ENCODE data around the gene AHRR.
"Not testable (repeated sequence)": the region's sequence is repeated elsewhere in the genome, so short reads cannot be mapped to it uniquely, and the experiment has no call there.

Gene AHRR

GRCh38 chr5:477871-478270, 156.4 kb downstream of the AHRR start:
- no peak for DNase-seq

GRCh38 chr5:478369-478981, 157.0 kb downstream of the AHRR start:
- no peak for DNase-seq

- DNase-seq: no peak
Measured at GRCh38 chr5:478982-479535, 157.5 kb downstream of the AHRR start.

GRCh38 chr5:479566-480319, 158.2 kb downstream of the AHRR start:
- DNase-seq: no peak

GRCh38 chr5:481347-481746, 159.8 kb downstream of the AHRR start:
- no peak for DNase-seq

GRCh38 chr5:482021-482420, 160.5 kb downstream of the AHRR start:
- DNase-seq: no peak

GRCh38 chr5:482506-482905, 161.0 kb downstream of the AHRR start:
- DNase-seq: no peak

- no peak for DNase-seq
Measured at GRCh38 chr5:483011-483410, 161.5 kb downstream of the AHRR start.

- no peak for DNase-seq
Measured at GRCh38 chr5:483434-484140, 162.1 kb downstream of the AHRR start.

- DNase-seq: no peak
Measured at GRCh38 chr5:484556-484955, 163.0 kb downstream of the AHRR start.

- no peak for DNase-seq
Measured at GRCh38 chr5:485113-485945, 163.8 kb downstream of the AHRR start.

GRCh38 chr5:485946-486491, 164.5 kb downstream of the AHRR start:
- no peak for DNase-seq

- not testable (repeated sequence) for DNase-seq
Measured at GRCh38 chr5:486597-486996, 165.1 kb downstream of the AHRR start.

Data from CD4-positive, alpha-beta T cell treated with Interferon alpha-2 for 1 hour (primary cell).